NCI-H2227 (cell line): ENCODE data around the gene PKD1L1.
"Not testable (repeated sequence)": the region's sequence is repeated elsewhere in the genome, so short reads cannot be mapped to it uniquely, and the experiment has no call there.

Experiments
- DNase-seq: peaks from one replicate; lab custom pipeline; 2025; ENCODE audit not compliant: unreplicated experiment; lab: John Stamatoyannopoulos, UW

PKD1L1 gene, protein sequence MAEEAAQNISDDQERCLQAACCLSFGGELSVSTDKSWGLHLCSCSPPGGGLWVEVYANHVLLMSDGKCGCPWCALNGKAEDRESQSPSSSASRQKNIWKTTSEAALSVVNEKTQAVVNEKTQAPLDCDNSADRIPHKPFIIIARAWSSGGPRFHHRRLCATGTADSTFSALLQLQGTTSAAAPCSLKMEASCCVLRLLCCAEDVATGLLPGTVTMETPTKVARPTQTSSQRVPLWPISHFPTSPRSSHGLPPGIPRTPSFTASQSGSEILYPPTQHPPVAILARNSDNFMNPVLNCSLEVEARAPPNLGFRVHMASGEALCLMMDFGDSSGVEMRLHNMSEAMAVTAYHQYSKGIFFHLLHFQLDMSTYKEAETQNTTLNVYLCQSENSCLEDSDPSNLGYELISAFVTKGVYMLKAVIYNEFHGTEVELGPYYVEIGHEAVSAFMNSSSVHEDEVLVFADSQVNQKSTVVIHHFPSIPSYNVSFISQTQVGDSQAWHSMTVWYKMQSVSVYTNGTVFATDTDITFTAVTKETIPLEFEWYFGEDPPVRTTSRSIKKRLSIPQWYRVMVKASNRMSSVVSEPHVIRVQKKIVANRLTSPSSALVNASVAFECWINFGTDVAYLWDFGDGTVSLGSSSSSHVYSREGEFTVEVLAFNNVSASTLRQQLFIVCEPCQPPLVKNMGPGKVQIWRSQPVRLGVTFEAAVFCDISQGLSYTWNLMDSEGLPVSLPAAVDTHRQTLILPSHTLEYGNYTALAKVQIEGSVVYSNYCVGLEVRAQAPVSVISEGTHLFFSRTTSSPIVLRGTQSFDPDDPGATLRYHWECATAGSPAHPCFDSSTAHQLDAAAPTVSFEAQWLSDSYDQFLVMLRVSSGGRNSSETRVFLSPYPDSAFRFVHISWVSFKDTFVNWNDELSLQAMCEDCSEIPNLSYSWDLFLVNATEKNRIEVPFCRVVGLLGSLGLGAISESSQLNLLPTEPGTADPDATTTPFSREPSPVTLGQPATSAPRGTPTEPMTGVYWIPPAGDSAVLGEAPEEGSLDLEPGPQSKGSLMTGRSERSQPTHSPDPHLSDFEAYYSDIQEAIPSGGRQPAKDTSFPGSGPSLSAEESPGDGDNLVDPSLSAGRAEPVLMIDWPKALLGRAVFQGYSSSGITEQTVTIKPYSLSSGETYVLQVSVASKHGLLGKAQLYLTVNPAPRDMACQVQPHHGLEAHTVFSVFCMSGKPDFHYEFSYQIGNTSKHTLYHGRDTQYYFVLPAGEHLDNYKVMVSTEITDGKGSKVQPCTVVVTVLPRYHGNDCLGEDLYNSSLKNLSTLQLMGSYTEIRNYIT (N-terminal part only)

DNA sequence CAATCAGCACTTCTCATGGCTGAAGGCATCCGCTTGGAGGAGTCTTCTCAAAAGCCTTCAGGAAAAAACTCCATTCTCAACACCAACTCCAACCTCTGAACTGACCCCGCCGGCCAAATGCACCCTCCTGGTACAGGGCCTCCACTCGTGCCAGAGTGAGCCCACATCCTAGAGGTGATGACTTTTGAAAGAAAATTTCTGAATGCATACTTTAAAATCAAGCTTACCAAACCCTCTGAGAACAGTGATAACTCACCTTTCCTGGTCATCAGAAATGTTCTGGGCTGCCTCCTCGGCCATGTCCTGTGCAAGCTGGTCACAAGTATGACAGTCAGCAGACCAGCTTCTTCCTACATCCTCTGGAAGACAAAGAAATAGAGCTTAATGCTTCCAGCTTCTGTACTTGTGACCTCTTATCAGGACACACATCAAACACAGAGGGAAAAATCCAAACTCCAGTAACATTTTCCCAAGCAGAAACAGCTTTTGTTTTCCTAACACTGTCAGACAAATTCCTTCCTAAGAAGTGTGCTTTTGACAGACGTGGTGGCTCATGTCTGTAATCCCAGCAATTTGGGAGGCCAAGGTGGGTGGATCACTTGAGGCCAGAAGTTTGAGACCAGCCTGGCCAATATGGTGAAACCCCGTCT, at the start of gene PKD1L1:
Gene PKD1L1, minus strand, starts transcription at position 326 of the 650 bp plus-strand sequence. Its CDS starts 26 bp downstream, at position 300.
- DNase-seq, result no peak

GRCh38 chr7:47992446-47992845, 44.2 kb upstream of the PKD1L1 start:
- DNase-seq, result no peak

GRCh38 chr7:47991741-47992311, 43.6 kb upstream of the PKD1L1 start:
- peak; percentile 74 for DNase-seq

DNA sequence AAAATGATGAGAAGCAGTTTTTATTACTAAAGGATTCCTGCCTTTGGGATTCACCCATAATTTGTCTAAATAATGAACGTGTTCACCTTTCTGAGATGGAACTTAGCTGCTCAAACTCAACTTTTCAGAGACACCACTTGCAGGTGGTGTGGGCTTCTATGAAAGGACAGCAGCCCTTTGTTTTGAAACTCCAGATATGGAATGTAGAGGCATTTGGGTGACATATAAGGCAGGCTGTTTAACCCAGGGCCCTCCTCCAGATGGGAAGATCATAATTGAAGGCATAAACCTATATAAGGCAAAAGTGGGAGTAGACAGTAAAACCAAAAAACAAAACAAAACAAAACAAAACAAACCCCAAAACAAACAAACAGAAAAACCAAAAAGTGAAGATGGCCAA, 43.0 kb upstream of the PKD1L1 start:
- DNase-seq, result no peak

- no peak for DNase-seq
Observed at GRCh38 chr7:47990592-47990991, 42.3 kb upstream of the PKD1L1 start.

DNA sequence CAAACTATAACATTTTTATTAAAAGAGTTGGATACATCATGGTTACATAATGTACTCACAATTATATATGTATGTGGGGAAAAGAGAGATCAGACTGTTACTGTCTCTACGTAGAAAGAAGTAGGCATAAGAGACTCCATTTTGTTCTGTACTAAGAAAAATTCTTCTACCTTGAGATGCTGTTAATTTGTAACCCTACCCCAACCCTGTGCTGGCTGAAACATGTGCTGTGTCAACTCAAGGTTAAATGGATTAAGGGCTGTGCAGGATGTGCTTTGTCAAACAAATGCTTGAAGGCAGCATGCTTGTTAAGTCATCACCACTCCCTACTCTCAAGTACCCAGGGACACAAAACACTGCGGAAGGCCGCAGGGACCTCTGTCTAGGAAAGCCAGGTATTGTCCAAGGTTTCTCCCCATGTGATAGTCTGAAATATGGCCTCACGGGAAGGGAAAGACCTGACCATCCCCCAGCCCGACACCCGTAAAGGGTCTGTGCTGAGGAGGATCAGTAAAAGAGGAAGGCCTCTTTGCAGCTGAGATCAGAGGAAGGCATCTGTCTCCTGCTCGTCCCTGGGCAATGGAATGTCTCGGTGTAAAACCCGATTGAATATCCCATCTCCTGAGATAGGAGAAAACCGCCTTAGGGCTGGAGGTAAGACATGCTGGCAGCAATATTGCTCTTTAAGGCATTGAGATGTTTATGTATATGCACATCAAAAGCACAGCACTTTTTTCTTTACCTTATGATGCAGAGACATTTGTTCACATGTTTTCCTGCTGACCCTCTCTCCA, 41.5 kb upstream of the PKD1L1 start:
- not testable (repeated sequence) for DNase-seq

DNA sequence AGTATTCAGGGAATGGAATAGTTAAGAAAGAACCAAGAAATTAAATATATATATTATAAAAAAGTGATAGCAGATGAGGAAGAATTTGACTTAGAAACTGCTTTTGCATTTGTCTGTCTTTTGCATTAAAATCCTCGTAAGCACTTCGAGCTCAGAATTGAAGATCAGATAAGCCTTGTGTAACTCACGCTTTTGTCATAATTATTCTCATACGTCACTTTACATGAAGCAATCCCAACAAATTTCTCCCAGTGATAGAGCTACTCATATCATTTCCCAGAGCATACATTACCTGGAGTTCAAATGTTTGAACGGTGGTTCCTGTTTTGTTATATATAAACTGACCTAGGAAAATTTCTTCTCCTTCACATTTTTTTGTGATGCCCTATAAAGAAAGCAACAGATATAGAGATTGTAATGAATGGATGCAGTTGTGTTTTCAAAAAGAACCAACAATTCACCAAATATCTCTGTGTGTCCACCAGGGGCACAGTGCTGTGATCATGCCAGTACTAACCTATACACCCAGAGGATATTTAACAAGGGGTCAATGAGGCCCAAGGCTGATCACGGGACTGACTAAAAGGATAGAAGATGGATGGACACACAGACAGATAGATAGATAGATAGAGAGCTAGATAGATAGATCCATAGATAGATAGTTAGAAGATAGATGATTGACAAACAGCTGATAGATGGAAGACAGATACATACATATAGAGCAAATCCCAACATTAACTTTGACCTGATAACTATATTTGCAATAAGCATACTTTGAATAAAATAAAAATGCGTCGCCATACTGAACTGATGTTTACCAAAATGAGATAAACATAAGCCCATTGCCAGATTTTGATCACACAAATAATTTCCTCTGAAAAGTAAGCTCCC, 40.5 kb upstream of the PKD1L1 start:
- no peak for DNase-seq

GRCh38 chr7:47982610-47983009, 34.3 kb upstream of the PKD1L1 start:
- no peak for DNase-seq

- not testable (repeated sequence) for DNase-seq
Observed at GRCh38 chr7:47980648-47981047, 32.4 kb upstream of the PKD1L1 start.

DNA sequence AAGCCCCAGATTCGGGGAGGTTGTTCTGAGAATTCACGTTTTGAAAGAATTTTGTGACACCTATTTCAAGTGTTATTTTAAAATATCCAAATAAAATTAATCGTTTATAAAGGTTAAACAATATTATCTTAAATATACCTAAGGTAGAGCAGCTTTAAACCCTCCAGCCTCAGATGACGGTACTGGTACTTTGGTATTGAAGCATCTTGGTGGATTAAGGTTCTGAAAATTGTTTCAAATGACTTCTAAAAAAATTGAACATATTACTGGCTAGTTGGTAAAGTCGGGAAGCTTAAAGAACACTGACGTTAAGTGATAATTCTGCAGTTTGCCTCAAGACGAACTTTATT, 31.5 kb upstream of the PKD1L1 start:
- no peak for DNase-seq

DNA sequence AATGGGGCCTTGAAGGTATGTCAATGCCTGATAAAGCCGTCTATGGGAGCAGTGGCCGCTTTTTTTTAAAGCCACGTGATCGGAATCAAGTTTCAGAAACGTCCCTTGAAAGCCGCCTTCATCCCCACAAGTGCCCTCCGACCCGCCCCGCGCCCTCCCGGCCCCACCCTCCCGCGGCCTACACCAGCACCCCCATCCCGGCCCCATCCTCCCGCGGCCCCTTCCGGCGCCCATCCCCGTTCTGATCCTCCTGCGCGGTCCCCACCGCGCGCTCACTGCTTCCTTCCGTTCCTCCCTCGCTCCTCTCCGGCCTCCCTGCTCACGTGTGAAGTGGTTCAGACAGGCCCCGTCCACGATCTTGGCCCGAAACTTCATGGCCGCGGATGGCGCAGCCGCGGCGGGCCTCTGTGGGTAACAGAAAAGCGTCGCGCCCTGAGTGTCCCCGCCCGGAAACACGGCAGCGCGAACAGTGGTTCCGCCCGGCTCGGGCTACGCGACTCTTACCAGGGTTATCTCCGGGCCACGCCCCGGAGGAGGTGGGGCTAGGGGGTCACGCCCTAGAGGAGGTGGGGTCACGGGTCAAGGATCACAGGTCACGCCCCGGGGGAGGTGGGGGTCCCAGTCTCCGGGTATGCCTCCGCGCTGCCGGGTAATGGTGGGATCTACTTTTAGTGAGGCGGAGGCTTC, 31.0 kb upstream of the PKD1L1 start, which contains the start of gene HUS1:
Gene HUS1, minus strand, starts transcription at position 471 of the 687 bp plus-strand sequence. Its CDS starts 96 bp downstream, at position 375.
- DNase-seq, result peak; percentile 95

DNA sequence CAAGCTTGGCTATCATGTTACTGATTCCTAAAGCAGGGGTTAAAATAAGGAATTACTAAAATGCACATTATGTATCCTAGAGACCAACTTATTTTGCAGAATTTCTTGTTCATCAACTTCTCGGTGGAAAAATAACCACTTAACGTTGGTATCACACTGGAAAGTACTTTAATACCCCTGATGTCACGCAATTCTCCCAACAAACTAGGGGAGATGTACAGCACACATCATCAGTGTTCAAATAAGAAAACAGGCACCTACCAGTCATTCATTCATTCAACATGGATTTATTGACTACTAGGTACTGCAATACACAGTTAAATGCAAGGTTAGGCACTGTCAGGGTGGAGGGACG, 30.5 kb upstream of the PKD1L1 start:
- DNase-seq, result no peak

DNA sequence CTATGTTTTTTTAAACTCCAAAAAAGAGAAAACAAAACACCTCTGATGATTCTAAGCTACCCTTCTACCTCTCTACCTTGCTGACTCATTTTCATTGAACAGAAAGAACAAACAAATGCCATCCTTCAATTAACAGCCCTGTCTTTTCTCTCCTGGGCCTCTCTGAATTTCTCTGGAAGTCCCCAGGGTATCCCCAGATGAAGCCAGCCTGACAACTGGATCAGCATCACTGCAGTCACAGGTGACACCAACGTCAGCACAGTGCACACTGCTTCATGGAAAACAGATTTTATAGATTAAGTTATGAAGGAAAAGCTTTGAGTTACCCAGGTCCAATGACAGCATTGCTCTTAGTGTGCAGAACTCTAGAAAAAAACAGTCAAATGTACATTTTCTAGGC, 25.5 kb upstream of the PKD1L1 start:
- no peak for DNase-seq

- no peak for DNase-seq
Observed at GRCh38 chr7:47970761-47971160, 22.5 kb upstream of the PKD1L1 start.

GRCh38 chr7:47968847-47969774, 20.8 kb upstream of the PKD1L1 start:
- peak; percentile 67 for DNase-seq

DNA sequence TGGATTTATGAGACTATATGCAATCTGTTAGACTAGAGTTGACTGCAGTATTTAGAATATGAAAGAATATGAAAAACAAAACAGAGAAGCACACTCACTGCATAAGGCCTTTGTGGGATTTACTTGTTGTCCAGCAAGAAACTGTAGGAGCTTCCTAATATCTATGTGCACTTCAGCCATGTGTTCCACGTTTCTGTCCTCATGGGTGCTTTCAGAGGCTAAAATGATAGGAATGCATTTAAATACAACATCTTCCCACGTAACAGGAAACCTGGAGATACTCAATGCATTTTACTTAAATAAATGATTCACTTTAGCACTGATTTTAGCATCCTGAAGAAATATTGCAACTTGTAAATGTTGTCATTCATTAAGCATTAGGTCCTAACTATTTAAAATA, 19.4 kb upstream of the PKD1L1 start:
- DNase-seq, result no peak

GRCh38 chr7:47967123-47967522, 18.9 kb upstream of the PKD1L1 start:
- no peak for DNase-seq
